HUES64 (cell line): Measurements from ENCODE around the gene SPDYE4.

Experiments
- H3K27ac ChIP-seq: 2 replicates; pipeline ENCODE4 v1.7.0; 2013; ENCODE audit warnings: low read depth, low read length, inconsistent platforms
- H3K27me3 ChIP-seq: 2 replicates; pipeline ENCODE4 v1.6.1; 2013; ENCODE audit warnings: mild to moderate bottlenecking, low read length; ENCODE audit not compliant: insufficient read depth
- H3K36me3 ChIP-seq: 2 replicates; pipeline ENCODE4 v1.6.1; 2013; ENCODE audit warnings: mild to moderate bottlenecking, low read length; ENCODE audit not compliant: insufficient read depth
- H3K4me1 ChIP-seq: 2 replicates; pipeline ENCODE4 v1.6.1; 2013; ENCODE audit warnings: mild to moderate bottlenecking, low read length, moderate library complexity; ENCODE audit not compliant: insufficient read depth
- H3K4me3 ChIP-seq: 2 replicates; pipeline ENCODE4 v1.5.1; 2013; ENCODE audit warnings: mild to moderate bottlenecking, low read length, moderate library complexity
- H3K9ac ChIP-seq: 2 replicates; pipeline ENCODE4 v1.6.1; 2013; ENCODE audit warnings: mild to moderate bottlenecking, low read depth, low read length
- H3K9me3 ChIP-seq: 2 replicates; pipeline ENCODE4 v1.6.1; 2013; ENCODE audit warnings: low read depth, low read length; ENCODE audit not compliant: insufficient read depth
- WGBS: fragments of 150-250, 120-280 bp; methylation state at CpG from one replicate; pipeline ENCODE4 v1.1.7; 2013; ENCODE audit warnings: missing lambda C conversion rate; 5-methylcytosine and 5-hydroxymethylcytosine counted together

SPDYE4 gene

GRCh38 chr17:8725881-8726876, 32.2 kb downstream of the SPDYE4 start:
- no peaks in the 10 kb centered on the region for H3K36me3 ChIP-seq
- WGBS, result 90% methylated on average over 21 of the region's 23 CpGs
- H3K4me1 ChIP-seq, result 0 out of 2 replicates have a peak, but pooled peaks cover 4% of the 10 kb centered on the region
- H3K9ac ChIP-seq, result no peak overlapping the region
- H3K27ac ChIP-seq, result no peak overlapping the region
- no peaks in the 10 kb centered on the region for H3K9me3 ChIP-seq
- H3K4me3 ChIP-seq, result no peak overlapping the region
- H3K27me3 ChIP-seq, result no peaks in the 10 kb centered on the region

DNA sequence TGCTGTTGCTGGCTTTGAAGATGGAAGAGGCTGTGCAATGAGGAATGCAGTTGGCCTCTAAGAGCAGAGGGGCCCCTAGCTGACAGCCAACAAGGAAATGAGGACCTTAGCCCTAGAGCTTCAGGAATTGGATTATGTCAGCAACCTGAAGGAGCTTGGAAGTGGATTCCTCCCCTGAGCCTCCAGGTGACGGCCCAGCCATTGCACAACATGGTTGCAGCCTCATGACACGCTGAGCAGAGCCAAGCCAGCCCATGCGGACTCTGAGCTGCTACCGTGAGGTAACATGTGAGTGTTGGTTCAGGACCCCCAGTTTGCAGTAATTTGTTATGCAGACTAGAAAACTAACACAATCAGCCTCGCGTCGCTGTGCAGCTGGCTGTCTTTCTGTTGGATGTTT, 33.9 kb downstream of the SPDYE4 start:
- H3K9ac ChIP-seq, result no peak overlapping the region
- H3K4me3 ChIP-seq, result no peak overlapping the region
- no peaks in the 10 kb centered on the region for H3K27me3 ChIP-seq
- H3K36me3 ChIP-seq, result no peaks in the 10 kb centered on the region
- 0 out of 2 replicates have a peak, but pooled peaks cover 4% of the 10 kb centered on the region for H3K4me1 ChIP-seq
- H3K27ac ChIP-seq, result no peak overlapping the region
- WGBS, result 91% methylated on average over 7 of the region's 7 CpGs
- H3K9me3 ChIP-seq, result no peaks in the 10 kb centered on the region

- Histone ChIP-seq H3K9me3 (no peaks in the 10 kb centered on the region), H3K4me1 (no peaks in the 10 kb centered on the region), H3K27ac (no peak overlapping the region), H3K9ac (no peak overlapping the region), H3K36me3 (no peaks in the 10 kb centered on the region), H3K27me3 (no peaks in the 10 kb centered on the region), H3K4me3 (no peak overlapping the region)
- WGBS, result 97% methylated on average over 6 of the region's 9 CpGs
These were observed 37.8 kb downstream of the SPDYE4 start for GRCh38 chr17:8720596-8720995.

- 86% methylated on average over 5 of the region's 5 CpGs for WGBS
- Histone ChIP-seq H3K4me3 (no peak overlapping the region), H3K27ac (no peak overlapping the region), H3K27me3 (no peaks in the 10 kb centered on the region), H3K4me1 (no peaks in the 10 kb centered on the region), H3K9me3 (no peaks in the 10 kb centered on the region), H3K36me3 (no peaks in the 10 kb centered on the region), H3K9ac (no peak overlapping the region)
These were observed 38.8 kb downstream of the SPDYE4 start for GRCh38 chr17:8719291-8720246.

DNA sequence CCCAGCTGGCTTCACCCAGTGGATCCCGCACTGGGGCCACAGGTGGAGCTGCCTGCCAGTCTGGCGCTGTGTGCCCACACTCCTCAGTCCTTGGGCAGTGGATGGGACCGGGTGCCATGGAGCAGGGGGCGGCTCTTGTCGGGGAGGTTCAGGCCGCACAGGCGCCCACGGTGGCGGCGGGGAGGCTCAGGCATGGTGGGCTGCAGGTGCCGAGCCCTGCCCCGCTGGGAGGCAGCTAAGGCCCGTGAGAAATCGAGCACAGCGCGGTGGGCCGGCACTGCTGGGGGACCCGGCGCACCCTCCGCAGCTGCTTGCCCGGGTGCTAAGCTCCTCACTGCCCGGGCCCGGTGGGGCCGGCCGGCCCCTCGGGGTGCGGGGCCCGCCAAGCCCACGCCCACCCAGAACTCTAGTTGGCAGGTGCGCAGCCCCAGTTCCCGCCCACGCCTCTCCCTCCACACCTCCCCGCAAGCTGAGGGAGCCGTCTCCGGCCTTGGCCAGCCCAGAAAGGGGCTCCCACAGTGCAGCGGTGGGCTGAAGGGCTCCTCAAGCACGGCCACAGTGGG, 40.3 kb downstream of the SPDYE4 start:
- no peaks in the 10 kb centered on the region for H3K27me3 ChIP-seq
- 95% methylated on average over 37 of the region's 37 CpGs for WGBS
- no peak overlapping the region for H3K9ac ChIP-seq
- no peak overlapping the region for H3K4me3 ChIP-seq
- H3K27ac ChIP-seq, result no peak overlapping the region
- H3K36me3 ChIP-seq, result no peaks in the 10 kb centered on the region
- H3K4me1 ChIP-seq, result no peaks in the 10 kb centered on the region
- H3K9me3 ChIP-seq, result no peaks in the 10 kb centered on the region

DNA sequence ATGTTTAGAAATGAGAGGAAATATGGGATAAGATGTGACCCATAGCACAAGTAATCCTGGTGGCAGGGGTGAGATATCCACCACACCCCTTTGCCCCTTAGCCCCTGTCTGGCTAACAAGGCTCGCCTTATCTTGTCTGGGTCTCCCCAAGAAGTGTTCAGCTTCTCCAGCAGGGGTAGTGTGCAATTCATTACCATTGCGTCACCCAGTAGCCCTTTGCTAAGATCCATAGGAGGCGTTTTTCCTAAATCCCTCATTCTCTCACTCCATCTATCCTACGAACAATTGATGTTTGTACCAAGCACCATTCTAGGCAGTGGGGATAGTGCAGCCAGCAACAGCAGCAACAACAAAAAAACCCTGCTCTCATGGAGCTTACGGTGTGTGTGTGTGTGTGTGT, 44.5 kb downstream of the SPDYE4 start:
- 86% methylated on average over 5 of the region's 5 CpGs for whole genome bisulfite sequencing
- H3K9me3 ChIP-seq, result no peaks in the 10 kb centered on the region

DNA sequence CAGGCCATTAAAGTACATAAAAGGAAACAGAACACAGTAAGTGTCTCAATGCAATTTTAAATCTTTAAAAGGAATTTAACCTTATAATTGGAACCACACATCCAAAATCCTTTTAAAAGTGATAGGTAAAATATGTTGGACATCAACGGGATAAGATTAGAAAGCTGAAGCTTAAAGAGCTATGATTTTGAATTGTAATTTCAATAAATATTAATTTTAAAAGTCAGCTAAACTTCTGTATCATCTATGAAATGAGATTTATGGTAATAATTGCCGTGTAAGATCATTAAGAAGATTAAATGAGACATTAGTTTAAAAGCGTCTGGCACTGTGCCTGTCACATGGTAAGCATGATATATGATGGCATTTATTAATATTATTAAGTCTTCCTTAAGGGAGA, 45.0 kb downstream of the SPDYE4 start:
- H3K27ac ChIP-seq, result no peak overlapping the region
- WGBS, result 90% methylated on average over 3 of the region's 3 CpGs
- H3K36me3 ChIP-seq, result no peaks in the 10 kb centered on the region
- no peaks in the 10 kb centered on the region for H3K4me1 ChIP-seq
- H3K4me3 ChIP-seq, result no peak overlapping the region
- H3K9ac ChIP-seq, result no peak overlapping the region
- no peaks in the 10 kb centered on the region for H3K9me3 ChIP-seq
- H3K27me3 ChIP-seq, result no peaks in the 10 kb centered on the region

More for the DNA sequence above, 44.5 kb downstream of the SPDYE4 start:
- Histone ChIP-seq H3K27ac (no peak overlapping the region), H3K4me3 (no peak overlapping the region), H3K27me3 (no peaks in the 10 kb centered on the region), H3K9ac (no peak overlapping the region), H3K36me3 (no peaks in the 10 kb centered on the region), H3K4me1 (no peaks in the 10 kb centered on the region)

GRCh38 chr17:8712698-8713097, 45.6 kb downstream of the SPDYE4 start:
- no peaks in the 10 kb centered on the region for H3K9me3 ChIP-seq
- no peak overlapping the region for H3K4me3 ChIP-seq
- no peaks in the 10 kb centered on the region for H3K4me1 ChIP-seq
- H3K9ac ChIP-seq, result no peak overlapping the region
- H3K36me3 ChIP-seq, result no peaks in the 10 kb centered on the region
- no peak overlapping the region for H3K27ac ChIP-seq
- H3K27me3 ChIP-seq, result no peaks in the 10 kb centered on the region

- Histone ChIP-seq H3K4me3 (no peak overlapping the region), H3K9me3 (no peaks in the 10 kb centered on the region)
These were observed 47.1 kb downstream of the SPDYE4 start for GRCh38 chr17:8711291-8711690.

GRCh38 chr17:8710813-8711212, 47.5 kb downstream of the SPDYE4 start:
- Histone ChIP-seq H3K4me1 (no peaks in the 10 kb centered on the region), H3K4me3 (no peak overlapping the region), H3K9me3 (no peaks in the 10 kb centered on the region), H3K9ac (no peak overlapping the region), H3K27me3 (no peaks in the 10 kb centered on the region), H3K27ac (no peak overlapping the region), H3K36me3 (no peaks in the 10 kb centered on the region)
- 83% methylated on average over 5 of the region's 5 CpGs for WGBS

More at GRCh38 chr17:8711291-8711690, 47.1 kb downstream of the SPDYE4 start:
- no peak overlapping the region for H3K27ac ChIP-seq
- H3K9ac ChIP-seq, result no peak overlapping the region
- H3K27me3 ChIP-seq, result no peaks in the 10 kb centered on the region
- no peaks in the 10 kb centered on the region for H3K4me1 ChIP-seq
- H3K36me3 ChIP-seq, result no peaks in the 10 kb centered on the region
- 86% methylated on average over 5 of the region's 5 CpGs for WGBS

GRCh38 chr17:8709006-8709405, 49.3 kb downstream of the SPDYE4 start:
- no peaks in the 10 kb centered on the region for H3K36me3 ChIP-seq
- H3K9me3 ChIP-seq, result no peaks in the 10 kb centered on the region
- H3K9ac ChIP-seq, result no peak overlapping the region
- no peaks in the 10 kb centered on the region for H3K4me1 ChIP-seq
- H3K27ac ChIP-seq, result no peak overlapping the region
- no peak overlapping the region for H3K4me3 ChIP-seq
- H3K27me3 ChIP-seq, result no peaks in the 10 kb centered on the region
- WGBS, result 86% methylated on average over 1 of the region's 1 CpG
